ENCODE results near the gene DLG4. TPM values are rescaled to one million over a fixed set of nuclear protein-coding genes. Genes with fewer than 3 reads are reported as not detected.
A peak's percentile ranks its signal among the peaks of the same experiment; 100 is the strongest.

The DLG4 gene
- total RNA-seq, 1 experiment from 2014 or later, result 59.7 TPM

- TF ChIP-seq E2F4 (CRISPR knock-in tag; IDR thresholded peaks at IDR 0.05; ENCODE audit: borderline replicate concordance, low read depth) (no peak), ZNF138 (CRISPR knock-in tag; conservative IDR thresholded peaks at IDR 0.05) (no peak), ZNF317 (CRISPR knock-in tag; IDR thresholded peaks at IDR 0.05; ENCODE audit: borderline replicate concordance, low read depth) (no peak), EMX1 (CRISPR knock-in tag; IDR thresholded peaks at IDR 0.05) (0 out of 2 replicates have a peak, but pooled peaks have one; percentile 30), NR2C2 (CRISPR knock-in tag; IDR thresholded peaks at IDR 0.05) (no peak), NR3C1 (CRISPR knock-in tag; conservative IDR thresholded peaks at IDR 0.05; ENCODE audit: low read depth) (no peak; the same call in 1 of the 2 replicates)
- TF ChIP-seq, protein P1, sequence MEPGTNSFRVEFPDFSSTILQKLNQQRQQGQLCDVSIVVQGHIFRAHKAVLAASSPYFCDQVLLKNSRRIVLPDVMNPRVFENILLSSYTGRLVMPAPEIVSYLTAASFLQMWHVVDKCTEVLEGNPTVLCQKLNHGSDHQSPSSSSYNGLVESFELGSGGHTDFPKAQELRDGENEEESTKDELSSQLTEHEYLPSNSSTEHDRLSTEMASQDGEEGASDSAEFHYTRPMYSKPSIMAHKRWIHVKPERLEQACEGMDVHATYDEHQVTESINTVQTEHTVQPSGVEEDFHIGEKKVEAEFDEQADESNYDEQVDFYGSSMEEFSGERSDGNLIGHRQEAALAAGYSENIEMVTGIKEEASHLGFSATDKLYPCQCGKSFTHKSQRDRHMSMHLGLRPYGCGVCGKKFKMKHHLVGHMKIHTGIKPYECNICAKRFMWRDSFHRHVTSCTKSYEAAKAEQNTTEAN (CRISPR knock-in tag; IDR thresholded peaks at IDR 0.05), result 0 out of 2 replicates have a peak, but pooled peaks have one; percentile 32
Measured at GRCh38 chr17:7252176-7253043, 32.8 kb upstream of the DLG4 start, which contains the start of gene ELP5 (continued).

DNA sequence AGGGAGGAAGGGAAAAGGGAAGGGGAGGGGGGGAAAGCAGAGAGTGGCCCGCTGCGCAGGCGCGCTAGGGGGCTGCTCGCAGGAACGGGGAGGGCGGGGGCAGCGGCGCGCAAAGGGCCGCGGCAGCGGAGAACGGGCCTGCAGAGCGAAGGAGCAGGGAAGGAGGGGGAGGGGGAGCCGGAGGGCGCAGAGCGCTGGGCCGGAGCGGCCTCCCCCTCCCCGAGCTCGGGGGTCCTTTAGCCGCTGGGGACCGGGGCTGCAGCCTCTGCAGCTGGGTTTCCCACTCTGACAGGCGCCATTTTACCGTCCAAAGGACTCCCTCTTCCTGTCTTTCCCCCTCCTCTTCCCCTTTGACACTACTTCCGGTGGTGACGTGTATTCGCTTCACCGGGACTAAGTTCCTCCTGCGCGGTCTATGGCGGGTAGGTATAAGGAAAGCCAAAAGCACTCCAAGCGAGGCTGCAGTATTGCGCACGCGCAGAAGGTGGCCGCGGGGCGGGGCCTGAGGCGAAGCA, 32.1 kb upstream of the DLG4 start, which contains the start of gene CTDNEP1:
Gene CTDNEP1, minus strand, starts transcription at position 74 of the 515 bp plus-strand sequence. CDS start 438 bp downstream, outside the sequence.
- H3K4me3 Mint-ChIP-seq, result peak within 1 kb of the TSS; percentile 92
- H3K4me1 Mint-ChIP-seq, result peaks cover 29% of the 10 kb centered on the region
- no peaks in the 10 kb centered on the region for H3K27me3 Mint-ChIP-seq (ENCODE audit: low read depth)
- peak; percentile 89 for ATAC-seq
- peak; percentile 97 for DNase-seq (ENCODE audit: low spot score)
- peak within 1 kb of the TSS; percentile 100 for H3K27ac Mint-ChIP-seq
- TF ChIP-seq, protein P2, sequence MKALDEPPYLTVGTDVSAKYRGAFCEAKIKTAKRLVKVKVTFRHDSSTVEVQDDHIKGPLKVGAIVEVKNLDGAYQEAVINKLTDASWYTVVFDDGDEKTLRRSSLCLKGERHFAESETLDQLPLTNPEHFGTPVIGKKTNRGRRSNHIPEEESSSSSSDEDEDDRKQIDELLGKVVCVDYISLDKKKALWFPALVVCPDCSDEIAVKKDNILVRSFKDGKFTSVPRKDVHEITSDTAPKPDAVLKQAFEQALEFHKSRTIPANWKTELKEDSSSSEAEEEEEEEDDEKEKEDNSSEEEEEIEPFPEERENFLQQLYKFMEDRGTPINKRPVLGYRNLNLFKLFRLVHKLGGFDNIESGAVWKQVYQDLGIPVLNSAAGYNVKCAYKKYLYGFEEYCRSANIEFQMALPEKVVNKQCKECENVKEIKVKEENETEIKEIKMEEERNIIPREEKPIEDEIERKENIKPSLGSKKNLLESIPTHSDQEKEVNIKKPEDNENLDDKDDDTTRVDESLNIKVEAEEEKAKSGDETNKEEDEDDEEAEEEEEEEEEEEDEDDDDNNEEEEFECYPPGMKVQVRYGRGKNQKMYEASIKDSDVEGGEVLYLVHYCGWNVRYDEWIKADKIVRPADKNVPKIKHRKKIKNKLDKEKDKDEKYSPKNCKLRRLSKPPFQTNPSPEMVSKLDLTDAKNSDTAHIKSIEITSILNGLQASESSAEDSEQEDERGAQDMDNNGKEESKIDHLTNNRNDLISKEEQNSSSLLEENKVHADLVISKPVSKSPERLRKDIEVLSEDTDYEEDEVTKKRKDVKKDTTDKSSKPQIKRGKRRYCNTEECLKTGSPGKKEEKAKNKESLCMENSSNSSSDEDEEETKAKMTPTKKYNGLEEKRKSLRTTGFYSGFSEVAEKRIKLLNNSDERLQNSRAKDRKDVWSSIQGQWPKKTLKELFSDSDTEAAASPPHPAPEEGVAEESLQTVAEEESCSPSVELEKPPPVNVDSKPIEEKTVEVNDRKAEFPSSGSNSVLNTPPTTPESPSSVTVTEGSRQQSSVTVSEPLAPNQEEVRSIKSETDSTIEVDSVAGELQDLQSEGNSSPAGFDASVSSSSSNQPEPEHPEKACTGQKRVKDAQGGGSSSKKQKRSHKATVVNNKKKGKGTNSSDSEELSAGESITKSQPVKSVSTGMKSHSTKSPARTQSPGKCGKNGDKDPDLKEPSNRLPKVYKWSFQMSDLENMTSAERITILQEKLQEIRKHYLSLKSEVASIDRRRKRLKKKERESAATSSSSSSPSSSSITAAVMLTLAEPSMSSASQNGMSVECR (CRISPR knock-in tag; IDR thresholded peaks at IDR 0.05; ENCODE audit: borderline replicate concordance), result no peak
- peak; percentile 12; the same call in 1 of the 2 replicates for TF ChIP-seq SP1 (CRISPR knock-in tag; conservative IDR thresholded peaks at IDR 0.05)
- H3K9me3 Mint-ChIP-seq, result no peaks in the 10 kb centered on the region
- peaks cover 33% of the 10 kb centered on the region for H3K36me3 Mint-ChIP-seq
- ChIA-PET POLR2A (interaction anchor here (0.6 to 1.4 kb wide), 4 partner anchors 9 to 31 kb away, joined by 3 to 8 read pairs (median 5); partner anchors contain the start of genes ACADVL, CLDN7, GABARAP and PHF23), CTCF (interaction anchor here (1.2 kb wide), 2 partner anchors 57 to 309 kb away, joined by 3 to 6 read pairs; no protein-coding TSS in a partner anchor)

DNA sequence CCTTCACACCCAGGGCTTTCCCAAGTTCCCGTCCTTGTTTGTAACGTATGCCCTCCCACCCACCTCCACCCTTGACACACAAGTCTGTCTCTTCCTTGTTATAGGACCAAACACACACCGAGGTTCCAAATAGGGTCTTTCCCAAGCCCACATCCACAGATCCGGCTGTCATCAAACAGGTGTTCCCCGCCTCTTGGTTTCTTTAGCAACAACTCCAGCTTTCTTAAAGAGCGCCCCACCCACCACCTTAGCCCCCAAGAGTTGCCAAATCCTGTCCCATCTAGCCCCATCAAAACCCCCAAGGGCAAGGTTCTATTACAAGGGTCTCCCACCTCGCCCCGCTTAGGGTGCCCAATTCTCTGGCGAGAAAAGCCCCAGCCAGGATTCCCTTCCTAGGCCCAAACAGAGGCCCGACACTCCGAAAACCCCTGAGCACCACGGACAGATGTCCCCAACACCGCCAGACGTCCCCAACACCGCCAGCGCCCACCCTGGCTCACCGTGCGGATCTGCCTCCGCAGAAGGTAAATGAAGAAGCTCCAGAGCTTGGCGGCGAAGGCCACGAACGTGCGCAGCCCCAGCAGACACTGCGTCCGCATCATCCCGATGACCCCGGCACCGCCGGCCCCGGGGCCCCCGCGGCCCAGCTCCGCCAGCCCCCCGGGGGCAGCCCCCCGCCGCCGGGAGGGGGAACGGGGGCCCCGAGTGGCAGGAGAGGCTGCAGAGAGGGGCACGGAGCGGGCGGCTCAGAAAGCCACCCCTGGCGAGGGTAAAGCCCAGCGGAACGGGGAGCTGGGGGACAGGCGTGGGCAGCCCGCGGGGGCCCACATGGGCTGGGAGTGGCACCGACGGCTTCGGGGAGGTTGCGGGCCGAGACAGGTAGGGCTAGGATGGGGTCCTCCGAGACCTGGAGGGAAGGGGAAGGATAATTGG, 31.3 kb upstream of the DLG4 start:
- H3K9me3 Mint-ChIP-seq, result no peaks in the 10 kb centered on the region
- H3K27me3 Mint-ChIP-seq (ENCODE audit: low read depth), result no peaks in the 10 kb centered on the region
- ChIA-PET POLR2A (interaction anchor here (0.6 to 1.4 kb wide), 4 partner anchors 9 to 31 kb away, joined by 3 to 8 read pairs (median 5); partner anchors contain the start of genes ACADVL, CLDN7, GABARAP and PHF23), CTCF (interaction anchor here (0.6 to 1.5 kb wide), 4 partner anchors 15 to 310 kb away, joined by 3 to 6 read pairs (median 4); no protein-coding TSS in a partner anchor)
- peaks cover 33% of the 10 kb centered on the region for H3K36me3 Mint-ChIP-seq
- H3K27ac Mint-ChIP-seq, result peak overlapping the region; percentile 92
- DNase-seq (ENCODE audit: low spot score) (no peak), ATAC-seq (no peak)
- H3K4me3 Mint-ChIP-seq, result peak overlapping the region; percentile 92
- H3K4me1 Mint-ChIP-seq, result peaks cover 34% of the 10 kb centered on the region
- TF ChIP-seq SOX15 (CRISPR knock-in tag; IDR thresholded peaks at IDR 0.05), result no peak
- TF ChIP-seq HMGA2 (CRISPR knock-in tag; IDR thresholded peaks at IDR 0.05), result no peak
- TF ChIP-seq, protein P3, sequence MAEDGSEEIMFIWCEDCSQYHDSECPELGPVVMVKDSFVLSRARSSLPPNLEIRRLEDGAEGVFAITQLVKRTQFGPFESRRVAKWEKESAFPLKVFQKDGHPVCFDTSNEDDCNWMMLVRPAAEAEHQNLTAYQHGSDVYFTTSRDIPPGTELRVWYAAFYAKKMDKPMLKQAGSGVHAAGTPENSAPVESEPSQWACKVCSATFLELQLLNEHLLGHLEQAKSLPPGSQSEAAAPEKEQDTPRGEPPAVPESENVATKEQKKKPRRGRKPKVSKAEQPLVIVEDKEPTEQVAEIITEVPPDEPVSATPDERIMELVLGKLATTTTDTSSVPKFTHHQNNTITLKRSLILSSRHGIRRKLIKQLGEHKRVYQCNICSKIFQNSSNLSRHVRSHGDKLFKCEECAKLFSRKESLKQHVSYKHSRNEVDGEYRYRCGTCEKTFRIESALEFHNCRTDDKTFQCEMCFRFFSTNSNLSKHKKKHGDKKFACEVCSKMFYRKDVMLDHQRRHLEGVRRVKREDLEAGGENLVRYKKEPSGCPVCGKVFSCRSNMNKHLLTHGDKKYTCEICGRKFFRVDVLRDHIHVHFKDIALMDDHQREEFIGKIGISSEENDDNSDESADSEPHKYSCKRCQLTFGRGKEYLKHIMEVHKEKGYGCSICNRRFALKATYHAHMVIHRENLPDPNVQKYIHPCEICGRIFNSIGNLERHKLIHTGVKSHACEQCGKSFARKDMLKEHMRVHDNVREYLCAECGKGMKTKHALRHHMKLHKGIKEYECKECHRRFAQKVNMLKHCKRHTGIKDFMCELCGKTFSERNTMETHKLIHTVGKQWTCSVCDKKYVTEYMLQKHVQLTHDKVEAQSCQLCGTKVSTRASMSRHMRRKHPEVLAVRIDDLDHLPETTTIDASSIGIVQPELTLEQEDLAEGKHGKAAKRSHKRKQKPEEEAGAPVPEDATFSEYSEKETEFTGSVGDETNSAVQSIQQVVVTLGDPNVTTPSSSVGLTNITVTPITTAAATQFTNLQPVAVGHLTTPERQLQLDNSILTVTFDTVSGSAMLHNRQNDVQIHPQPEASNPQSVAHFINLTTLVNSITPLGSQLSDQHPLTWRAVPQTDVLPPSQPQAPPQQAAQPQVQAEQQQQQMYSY (CRISPR knock-in tag; IDR thresholded peaks at IDR 0.05), result no peak
- no peak for TF ChIP-seq NFE2L1 (CRISPR knock-in tag; IDR thresholded peaks at IDR 0.05)
- TF ChIP-seq ZNF671 (CRISPR knock-in tag; IDR thresholded peaks at IDR 0.05), result no peak
- TF ChIP-seq, protein P4, sequence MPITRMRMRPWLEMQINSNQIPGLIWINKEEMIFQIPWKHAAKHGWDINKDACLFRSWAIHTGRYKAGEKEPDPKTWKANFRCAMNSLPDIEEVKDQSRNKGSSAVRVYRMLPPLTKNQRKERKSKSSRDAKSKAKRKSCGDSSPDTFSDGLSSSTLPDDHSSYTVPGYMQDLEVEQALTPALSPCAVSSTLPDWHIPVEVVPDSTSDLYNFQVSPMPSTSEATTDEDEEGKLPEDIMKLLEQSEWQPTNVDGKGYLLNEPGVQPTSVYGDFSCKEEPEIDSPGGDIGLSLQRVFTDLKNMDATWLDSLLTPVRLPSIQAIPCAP (CRISPR knock-in tag; IDR thresholded peaks at IDR 0.05), result no peak
